Measurements from ENCODE around the gene ARCN1. TPM values are rescaled to one million over a fixed set of nuclear protein-coding genes. Genes with fewer than 3 reads are reported as not detected.

The ARCN1 gene
- total RNA-seq, 1 donor from 2014 or later: 86.7 TPM

DNA sequence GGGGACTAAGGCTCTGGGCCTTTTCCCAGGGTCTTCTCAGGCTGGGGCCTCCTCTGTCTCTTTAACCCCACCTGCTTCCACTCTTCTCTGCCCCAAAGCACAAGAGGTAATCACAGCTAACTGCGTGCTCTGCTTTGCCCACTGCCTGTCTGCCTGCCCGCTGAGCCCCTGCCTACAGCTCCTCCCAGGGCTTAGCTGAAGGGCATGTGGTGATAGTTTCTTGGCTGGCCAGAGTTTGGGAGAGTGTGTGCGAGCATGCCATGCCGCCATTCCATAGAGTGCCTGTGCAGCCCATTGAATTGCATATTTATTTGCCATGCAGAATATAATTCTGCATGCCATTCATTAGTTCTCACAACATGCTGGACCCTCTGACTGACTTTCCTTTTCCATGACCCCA, 67.7 kb downstream of the ARCN1 start:
- no peak for DNase-seq

DNA sequence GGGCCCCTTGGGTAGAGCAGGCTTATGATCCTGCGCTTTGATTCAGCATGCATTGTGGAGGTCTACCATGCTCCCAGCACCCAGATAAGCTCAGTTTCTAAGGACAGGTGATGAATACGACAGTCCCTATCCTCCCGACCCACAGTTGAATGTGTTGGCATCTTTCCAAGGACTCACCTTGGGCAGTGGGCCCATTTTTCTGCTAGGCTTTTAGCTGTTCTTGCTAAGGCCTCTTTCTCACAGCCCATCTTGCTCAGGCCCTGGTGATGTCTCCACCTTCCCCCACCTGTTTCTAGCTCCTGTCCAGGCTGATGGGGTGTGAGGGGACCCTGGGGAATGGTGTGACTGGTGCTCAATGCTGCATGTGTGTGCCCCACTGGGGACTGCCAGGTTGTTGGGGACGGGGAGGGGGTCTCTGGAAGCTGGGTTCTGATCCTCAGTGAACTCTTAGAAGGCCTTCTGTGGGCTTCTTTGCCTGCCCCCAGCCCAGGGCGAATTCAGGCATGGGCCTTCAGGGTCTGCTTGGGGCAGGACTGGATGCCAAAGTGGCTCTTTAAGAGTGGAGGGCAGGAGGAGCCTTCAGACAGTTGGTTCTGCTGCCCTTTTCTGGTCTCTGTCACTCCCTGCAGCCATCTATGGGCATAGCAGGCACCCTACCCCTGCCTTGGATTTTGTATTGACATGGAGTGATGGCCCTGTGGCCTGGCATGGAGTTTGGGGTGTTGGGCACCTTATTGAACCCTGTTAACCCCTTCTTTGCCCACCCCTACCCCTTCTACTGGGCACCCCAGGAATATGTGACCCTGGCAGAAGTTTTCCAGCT, 68.3 kb downstream of the ARCN1 start:
- no peak for DNase-seq

- DNase-seq: no peak
Observed at GRCh38 chr11:118641397-118642019, 69.3 kb downstream of the ARCN1 start.

DNA sequence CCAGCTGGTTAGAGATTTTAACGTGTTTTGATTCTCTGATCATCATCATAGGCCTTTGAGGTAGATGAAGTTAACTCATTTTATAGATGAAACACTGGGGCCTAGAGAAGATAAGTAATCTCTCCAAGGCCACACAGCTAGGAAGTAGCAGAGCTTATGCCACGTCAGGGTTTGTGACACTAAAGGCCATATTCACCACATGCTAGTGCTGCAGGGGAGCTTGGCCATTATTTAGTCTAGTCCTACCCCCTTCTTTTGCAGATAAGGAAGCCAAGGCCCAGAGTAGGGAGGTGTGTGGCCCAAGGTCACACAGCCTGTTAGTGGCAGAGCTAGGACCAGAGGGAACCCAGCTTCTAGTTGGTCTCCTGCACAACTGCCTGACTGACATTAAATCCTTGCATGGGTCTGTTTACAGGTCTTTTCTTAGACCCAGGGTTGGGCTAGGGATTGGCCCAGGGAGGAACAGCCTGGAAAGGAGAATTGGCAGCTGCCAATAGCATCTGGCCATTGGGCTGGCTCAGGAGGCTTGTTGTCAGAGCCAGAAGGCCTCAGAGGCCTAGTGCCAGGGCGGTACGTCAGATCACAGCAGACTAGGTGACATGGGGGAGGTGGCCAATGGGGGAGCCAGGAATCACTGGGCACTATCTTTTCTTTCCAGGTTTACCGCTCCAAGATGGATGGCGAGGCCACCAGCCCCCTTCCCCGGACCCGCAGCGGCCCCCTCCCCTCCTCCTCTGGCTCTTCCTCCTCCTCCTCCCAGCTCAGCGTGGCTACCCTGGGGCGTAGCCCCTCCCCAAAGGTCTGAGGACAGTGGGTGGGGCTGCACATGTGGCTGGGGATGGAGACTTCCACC, 71.2 kb downstream of the ARCN1 start:
- DNase-seq: no peak

- no peak for DNase-seq
Observed at GRCh38 chr11:118643995-118644345, 71.8 kb downstream of the ARCN1 start.

GRCh38 chr11:118644496-118644895, 72.3 kb downstream of the ARCN1 start:
- DNase-seq: no peak

DNA sequence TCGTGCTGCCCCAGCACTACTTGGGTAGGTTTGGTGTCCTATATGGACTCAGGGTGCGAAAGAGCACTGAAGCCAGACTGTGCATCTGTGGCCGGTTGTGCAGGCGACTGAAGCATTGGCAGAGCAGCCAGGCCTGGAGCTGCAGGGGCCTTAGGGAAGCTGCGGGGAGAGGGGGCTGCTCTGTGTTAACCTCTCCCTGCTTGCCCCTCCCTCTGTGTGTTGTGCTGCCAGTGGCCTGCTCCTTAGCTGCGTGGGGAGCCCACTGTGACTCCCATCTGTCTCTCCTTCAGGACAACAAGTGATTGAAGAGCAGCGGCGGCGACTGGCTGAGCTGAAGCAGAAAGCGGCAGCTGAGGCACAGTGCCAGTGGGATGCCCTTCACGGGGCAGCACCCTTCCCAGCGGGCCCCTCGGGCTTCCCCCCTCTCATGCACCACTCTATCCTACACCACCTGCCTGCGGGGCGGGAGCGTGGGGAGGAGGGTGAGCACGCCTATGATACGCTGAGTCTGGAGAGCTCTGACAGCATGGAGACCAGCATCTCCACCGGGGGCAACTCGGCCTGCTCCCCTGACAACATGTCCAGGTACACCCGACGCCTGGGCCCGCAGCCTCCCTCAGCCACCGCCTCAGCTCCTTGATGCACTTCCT, 73.0 kb downstream of the ARCN1 start:
- no peak for DNase-seq

GRCh38 chr11:118646393-118646792, 74.2 kb downstream of the ARCN1 start:
- no peak for DNase-seq

GRCh38 chr11:118648291-118648690, 76.1 kb downstream of the ARCN1 start:
- no peak for DNase-seq

DNA sequence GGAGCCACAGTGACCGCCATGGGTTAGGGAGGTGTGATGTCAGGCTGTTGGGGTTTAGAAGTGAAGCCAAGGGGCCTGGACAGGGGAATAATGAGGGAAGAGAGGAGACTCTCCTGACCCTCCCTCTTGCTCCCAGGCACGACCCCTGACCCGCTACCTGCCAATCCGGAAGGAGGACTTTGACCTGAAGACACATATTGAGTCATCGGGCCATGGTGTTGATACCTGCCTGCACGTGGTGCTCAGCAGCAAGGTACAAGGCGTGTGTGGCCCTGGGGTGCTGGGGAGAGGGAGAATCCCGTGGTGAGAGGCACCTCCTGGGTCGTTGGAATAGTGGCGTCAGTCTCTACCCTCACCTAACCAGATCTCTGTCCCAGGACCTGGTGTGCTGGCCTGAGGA, 77.7 kb downstream of the ARCN1 start:
- DNase-seq: no peak

DNA sequence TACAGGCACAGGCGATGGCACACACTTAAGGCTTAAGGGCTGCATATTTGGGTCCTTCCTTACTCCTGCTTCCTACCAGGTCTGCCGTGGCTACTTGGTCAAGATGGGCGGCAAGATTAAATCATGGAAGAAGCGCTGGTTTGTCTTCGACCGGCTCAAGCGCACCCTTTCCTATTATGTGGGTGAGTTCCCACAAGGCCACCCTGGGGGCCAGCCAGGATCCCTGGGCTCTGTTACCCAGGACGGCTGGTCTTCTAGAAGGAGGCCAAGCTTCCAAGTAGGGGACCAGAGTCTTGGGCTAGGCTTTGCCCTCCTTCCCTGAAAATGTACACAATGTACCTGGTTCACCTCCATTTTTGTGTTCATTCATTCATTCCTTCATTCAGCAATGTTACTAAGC, 78.2 kb downstream of the ARCN1 start:
- no peak for DNase-seq

DNA sequence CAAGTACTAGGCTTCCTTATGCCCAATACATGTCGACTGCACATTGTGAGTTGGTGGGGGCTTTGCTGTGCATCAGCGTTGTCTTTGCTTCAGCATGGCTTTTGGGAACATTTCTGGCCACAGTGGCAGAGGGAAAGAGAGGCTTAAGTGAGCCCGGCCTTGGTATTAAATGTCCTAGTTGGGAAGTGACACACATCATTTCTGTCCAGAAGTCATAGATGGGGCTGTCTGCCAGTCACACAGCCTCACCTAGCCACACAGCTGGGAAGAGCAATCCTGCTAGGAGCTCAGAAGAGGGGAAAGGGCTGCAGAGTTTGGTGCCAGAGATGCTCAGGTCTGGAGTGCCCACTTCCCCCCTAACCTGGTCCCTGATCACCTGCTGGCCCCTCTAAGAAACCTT, 79.6 kb downstream of the ARCN1 start:
- DNase-seq: no peak

Small RNA genes within 50 kb of the gene (small RNA-seq; reads per million reads assigned to genes)
- gene RNU6-1157P (ENCODE audit: low replicate concordance): not detected

Other genes starting within 250 kb of the ARCN1 start
- 0.59 TPM for gene CD3D, start 229.7 kb upstream of the ARCN1 start, total RNA-seq
- gene CD3G, start 228.1 kb upstream of the ARCN1 start, total RNA-seq: 0.10 TPM
- 31.4 TPM for gene UBE4A, start 212.8 kb upstream of the ARCN1 start, total RNA-seq
- gene ATP5MG, start 170.8 kb upstream of the ARCN1 start, total RNA-seq: 65.8 TPM
- 59.4 TPM for gene KMT2A, start 135.9 kb upstream of the ARCN1 start, total RNA-seq
- gene TTC36, start 44.9 kb upstream of the ARCN1 start, total RNA-seq: 0.79 TPM
- gene TMEM25, start 41.2 kb upstream of the ARCN1 start, total RNA-seq: 8.1 TPM
- 21.2 TPM for gene IFT46, start 6.5 kb upstream of the ARCN1 start, total RNA-seq
- gene PHLDB1, start 35.2 kb downstream of the ARCN1 start, total RNA-seq: 74.3 TPM
- not detected for gene TREH, start 107.2 kb downstream of the ARCN1 start, total RNA-seq
- gene DDX6, start 218.8 kb downstream of the ARCN1 start, total RNA-seq: 137 TPM